ENCODE data around the gene RARS2. TPM values are rescaled to one million over a fixed set of nuclear protein-coding genes. Genes with fewer than 3 reads are reported as not detected.

The RARS2 gene
- total and polyA plus RNA-seq, 9 of the 15 experiments (the other 6 are each of a cell fraction or from before 2014, with no cell fraction given), result 30.0 to 92.7 (median 43.4) TPM

DNA sequence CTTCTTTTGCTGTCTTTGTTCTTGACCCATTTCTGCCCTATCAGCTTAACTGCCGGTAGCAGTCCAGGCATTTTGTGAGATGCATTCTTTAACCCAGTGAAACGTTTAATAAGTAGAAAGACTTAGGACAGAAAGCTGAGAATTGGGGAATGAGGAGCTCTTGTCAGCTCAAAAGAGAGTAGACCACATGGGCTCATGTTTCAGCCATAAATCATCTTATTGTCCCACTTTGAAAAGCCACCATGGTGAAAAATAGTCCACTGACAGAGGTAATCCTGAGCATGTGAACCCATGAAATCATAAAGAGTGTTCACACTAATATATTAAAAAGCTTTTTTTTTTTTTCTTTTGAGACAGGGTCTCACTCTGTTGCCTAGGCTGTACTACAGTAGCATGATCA, 16.4 kb upstream of the RARS2 start:
- no TSS peak for BruUV-seq (replicated peaks)
- Histone ChIP-seq H3K4me1 (replicated peaks in 1 of 2; ENCODE audit: control insufficient read depth in 2 of 2, insufficient read depth in 2 of 2, low read length in 2 of 2) (no peaks in the 10 kb centered on the region), H4K20me1 (replicated peaks; ENCODE audit: control insufficient read depth, insufficient read depth, low read length) (no peaks in the 10 kb centered on the region), H3K9me1 (ENCODE audit: control insufficient read depth, insufficient read depth, low read length) (no peaks in the 10 kb centered on the region), H3K27ac (ENCODE audit: extremely low read depth, low read depth, low read length) (no peak overlapping the region), H3K27me3 (ENCODE audit: control insufficient read depth in 2 of 2, insufficient read depth in 2 of 2, low read length in 2 of 2) (no peaks in the 10 kb centered on the region), H3K9me3 (replicated peaks; ENCODE audit: control insufficient read depth, insufficient read depth, low read depth, low read length) (no peaks in the 10 kb centered on the region), H3K4me2 (ENCODE audit: insufficient read depth, low read length) (no peak overlapping the region), H3K36me3 (ENCODE audit: control insufficient read depth, insufficient read depth, low read length) (peaks cover 44% of the 10 kb centered on the region; the same call in 2 of the 3 replicates), H3K4me3 (no peak overlapping the region), H3K79me2 (ENCODE audit: control insufficient read depth, insufficient read depth, low read length) (no peaks in the 10 kb centered on the region), H2AFZ (ENCODE audit: low read depth, low read length) (no peak overlapping the region), H3K9ac (ENCODE audit: insufficient read depth in 1 of 2, low read depth in 2 of 2, low read length in 2 of 2) (no peak overlapping the region)
- intact Hi-C loops (cut with micrococcal nuclease) (no loop called here), in situ Hi-C loops (cut with MboI) (no loop called here)
- CTCF ChIA-PET (ENCODE audit: low intra/inter-chr PET ratio), result no interaction called here
- POLR2A ChIA-PET, result interaction anchor here (0.6 to 2.2 kb wide), 6 partner anchors 8 to 270 kb away, joined by 3 to 8 read pairs (median 6); partner anchors contain the start of genes ORC3 and RARS2
- no peak for TF ChIP-seq CAMTA2 (CRISPR knock-in tag; conservative IDR thresholded peaks at IDR 0.05)
- TF ChIP-seq MYC (IDR thresholded peaks at IDR 0.05; ENCODE audit: low read depth, low read length), result no peak
- TF ChIP-seq MYC (CRISPR knock-in tag; IDR thresholded peaks at IDR 0.05; ENCODE audit: borderline replicate concordance, low read depth), result no peak
- TF ChIP-seq NELFE (IDR thresholded peaks at IDR 0.05; ENCODE audit: insufficient read depth, insufficient read length), result no peak
- TF ChIP-seq ZNF408 (CRISPR knock-in tag; IDR thresholded peaks at IDR 0.05; ENCODE audit: low read depth), result no peak
- peak; percentile 67 for TF ChIP-seq MEIS2 (IDR thresholded peaks at IDR 0.05; ENCODE audit: partially characterized antibody)
- TF ChIP-seq PBX2 (CRISPR knock-in tag; IDR thresholded peaks at IDR 0.05; ENCODE audit: low read depth), result no peak
- TF ChIP-seq PBX2 (tag; conservative IDR thresholded peaks at IDR 0.05; ENCODE audit: low read depth), result peak; percentile 63; the same call in 1 of the 2 replicates
- no peak for TF ChIP-seq MECOM (CRISPR knock-in tag; IDR thresholded peaks at IDR 0.05)
- TF ChIP-seq TRIM24 (IDR thresholded peaks at IDR 0.05), result no peak
- no peak for TF ChIP-seq MAFG (tag; conservative IDR thresholded peaks at IDR 0.05)
- no peak for TF ChIP-seq SNRNP70 (optimal IDR thresholded peaks at IDR 0.05; ENCODE audit: low read depth, low read length)
- TF ChIP-seq RBM25 (IDR thresholded peaks at IDR 0.05; ENCODE audit: low read depth, low read length, severe bottlenecking), result no peak
- TF ChIP-seq BRD4 (IDR thresholded peaks at IDR 0.05), result no peak
- TF ChIP-seq PKNOX1 (IDR thresholded peaks at IDR 0.05), result peak; percentile 67; the same call in 1 of the 2 replicates
- DNase-seq (ENCODE audit: extremely low read depth in 1 of 4, low spot score in 3 of 4) (no peak), ATAC-seq (no peak; the same call in 2 of the 3 replicates), FAIRE-seq (no peak)
- 54% methylated on average over 2 of the region's 2 CpGs for WGBS (ENCODE audit: insufficient coverage, low coverage, missing lambda C conversion rate)

All from K562 (cell line).